ENCODE results near the gene TMCO6. TPM values are rescaled to one million over a fixed set of nuclear protein-coding genes. Genes with fewer than 3 reads are reported as not detected.

The TMCO6 gene
- total RNA-seq, 1 experiment from 2014 or later: 32.2 TPM

DNA sequence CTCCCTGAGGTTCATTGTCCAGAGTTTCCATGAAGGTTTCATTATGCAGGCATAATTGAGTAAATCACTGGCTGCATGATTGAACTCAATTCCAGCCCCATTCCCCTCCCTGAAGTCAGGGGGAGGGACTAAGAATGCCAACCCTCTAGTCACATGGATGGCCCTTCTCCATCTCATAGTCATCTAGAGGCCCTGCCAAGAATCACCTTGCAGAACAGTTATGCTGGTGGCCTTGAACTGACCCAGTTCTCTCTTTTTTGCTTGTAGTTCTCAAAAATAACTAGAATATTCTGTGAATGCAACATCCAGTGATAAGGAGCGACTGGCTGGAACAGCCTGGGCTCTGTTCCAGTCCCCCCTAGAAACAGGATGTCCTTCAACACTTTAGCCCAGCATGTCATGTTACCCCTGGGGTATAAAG lies 42.9 kb upstream of the TMCO6 start:
- no peak overlapping the region for H3K27ac Mint-ChIP-seq

GRCh38 chr5:140598836-140599235 lies 40.4 kb upstream of the TMCO6 start:
- H3K27me3 Mint-ChIP-seq (ENCODE audit: low read depth): peaks cover 30% of the 10 kb centered on the region
- no peak for ATAC-seq
- H3K36me3 Mint-ChIP-seq: no peaks in the 10 kb centered on the region
- H3K27ac Mint-ChIP-seq: no peak overlapping the region
- 0 out of 2 replicates have a peak, but pooled peaks cover 3% of the 10 kb centered on the region for H3K9me3 Mint-ChIP-seq
- H3K4me1 Mint-ChIP-seq: no peaks in the 10 kb centered on the region
- POLR2A ChIA-PET: no interaction called here
- CTCF ChIA-PET: no interaction called here
- no peak overlapping the region for H3K4me3 Mint-ChIP-seq
- no peak for DNase-seq (ENCODE audit: low spot score)
- TF ChIP-seq, protein P1, sequence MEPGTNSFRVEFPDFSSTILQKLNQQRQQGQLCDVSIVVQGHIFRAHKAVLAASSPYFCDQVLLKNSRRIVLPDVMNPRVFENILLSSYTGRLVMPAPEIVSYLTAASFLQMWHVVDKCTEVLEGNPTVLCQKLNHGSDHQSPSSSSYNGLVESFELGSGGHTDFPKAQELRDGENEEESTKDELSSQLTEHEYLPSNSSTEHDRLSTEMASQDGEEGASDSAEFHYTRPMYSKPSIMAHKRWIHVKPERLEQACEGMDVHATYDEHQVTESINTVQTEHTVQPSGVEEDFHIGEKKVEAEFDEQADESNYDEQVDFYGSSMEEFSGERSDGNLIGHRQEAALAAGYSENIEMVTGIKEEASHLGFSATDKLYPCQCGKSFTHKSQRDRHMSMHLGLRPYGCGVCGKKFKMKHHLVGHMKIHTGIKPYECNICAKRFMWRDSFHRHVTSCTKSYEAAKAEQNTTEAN (CRISPR knock-in tag; IDR thresholded peaks at IDR 0.05): no peak
- no peak for TF ChIP-seq ZNF121 (CRISPR knock-in tag; IDR thresholded peaks at IDR 0.05)
- no peak for TF ChIP-seq TP53 (CRISPR knock-in tag; IDR thresholded peaks at IDR 0.05)
- no peak for TF ChIP-seq ZNF671 (CRISPR knock-in tag; IDR thresholded peaks at IDR 0.05)
- no peak for TF ChIP-seq ZNF263 (CRISPR knock-in tag; IDR thresholded peaks at IDR 0.05; ENCODE audit: low read depth)
- TF ChIP-seq SOX15 (CRISPR knock-in tag; IDR thresholded peaks at IDR 0.05): no peak
- TF ChIP-seq ATF1 (CRISPR knock-in tag; IDR thresholded peaks at IDR 0.05): no peak
- TF ChIP-seq ZNF281 (CRISPR knock-in tag; IDR thresholded peaks at IDR 0.05): no peak
- TF ChIP-seq, protein P2, sequence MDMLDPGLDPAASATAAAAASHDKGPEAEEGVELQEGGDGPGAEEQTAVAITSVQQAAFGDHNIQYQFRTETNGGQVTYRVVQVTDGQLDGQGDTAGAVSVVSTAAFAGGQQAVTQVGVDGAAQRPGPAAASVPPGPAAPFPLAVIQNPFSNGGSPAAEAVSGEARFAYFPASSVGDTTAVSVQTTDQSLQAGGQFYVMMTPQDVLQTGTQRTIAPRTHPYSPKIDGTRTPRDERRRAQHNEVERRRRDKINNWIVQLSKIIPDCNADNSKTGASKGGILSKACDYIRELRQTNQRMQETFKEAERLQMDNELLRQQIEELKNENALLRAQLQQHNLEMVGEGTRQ (CRISPR knock-in tag; IDR thresholded peaks at IDR 0.05): no peak
- TF ChIP-seq, protein P3, sequence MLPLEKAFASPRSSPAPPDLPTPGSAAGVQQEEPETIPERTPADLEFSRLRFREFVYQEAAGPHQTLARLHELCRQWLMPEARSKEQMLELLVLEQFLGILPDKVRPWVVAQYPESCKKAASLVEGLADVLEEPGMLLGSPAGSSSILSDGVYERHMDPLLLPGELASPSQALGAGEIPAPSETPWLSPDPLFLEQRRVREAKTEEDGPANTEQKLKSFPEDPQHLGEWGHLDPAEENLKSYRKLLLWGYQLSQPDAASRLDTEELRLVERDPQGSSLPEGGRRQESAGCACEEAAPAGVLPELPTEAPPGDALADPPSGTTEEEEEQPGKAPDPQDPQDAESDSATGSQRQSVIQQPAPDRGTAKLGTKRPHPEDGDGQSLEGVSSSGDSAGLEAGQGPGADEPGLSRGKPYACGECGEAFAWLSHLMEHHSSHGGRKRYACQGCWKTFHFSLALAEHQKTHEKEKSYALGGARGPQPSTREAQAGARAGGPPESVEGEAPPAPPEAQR (CRISPR knock-in tag; IDR thresholded peaks at IDR 0.05): no peak
- no peak for TF ChIP-seq SMAD3 (CRISPR knock-in tag; IDR thresholded peaks at IDR 0.05; ENCODE audit: borderline replicate concordance)
- no peak for TF ChIP-seq EMX1 (CRISPR knock-in tag; IDR thresholded peaks at IDR 0.05)
- no peak for TF ChIP-seq ATF3 (CRISPR knock-in tag; conservative IDR thresholded peaks at IDR 0.05)
- TF ChIP-seq RELA (CRISPR knock-in tag; IDR thresholded peaks at IDR 0.05; ENCODE audit: borderline replicate concordance): no peak
- TF ChIP-seq, protein P4, sequence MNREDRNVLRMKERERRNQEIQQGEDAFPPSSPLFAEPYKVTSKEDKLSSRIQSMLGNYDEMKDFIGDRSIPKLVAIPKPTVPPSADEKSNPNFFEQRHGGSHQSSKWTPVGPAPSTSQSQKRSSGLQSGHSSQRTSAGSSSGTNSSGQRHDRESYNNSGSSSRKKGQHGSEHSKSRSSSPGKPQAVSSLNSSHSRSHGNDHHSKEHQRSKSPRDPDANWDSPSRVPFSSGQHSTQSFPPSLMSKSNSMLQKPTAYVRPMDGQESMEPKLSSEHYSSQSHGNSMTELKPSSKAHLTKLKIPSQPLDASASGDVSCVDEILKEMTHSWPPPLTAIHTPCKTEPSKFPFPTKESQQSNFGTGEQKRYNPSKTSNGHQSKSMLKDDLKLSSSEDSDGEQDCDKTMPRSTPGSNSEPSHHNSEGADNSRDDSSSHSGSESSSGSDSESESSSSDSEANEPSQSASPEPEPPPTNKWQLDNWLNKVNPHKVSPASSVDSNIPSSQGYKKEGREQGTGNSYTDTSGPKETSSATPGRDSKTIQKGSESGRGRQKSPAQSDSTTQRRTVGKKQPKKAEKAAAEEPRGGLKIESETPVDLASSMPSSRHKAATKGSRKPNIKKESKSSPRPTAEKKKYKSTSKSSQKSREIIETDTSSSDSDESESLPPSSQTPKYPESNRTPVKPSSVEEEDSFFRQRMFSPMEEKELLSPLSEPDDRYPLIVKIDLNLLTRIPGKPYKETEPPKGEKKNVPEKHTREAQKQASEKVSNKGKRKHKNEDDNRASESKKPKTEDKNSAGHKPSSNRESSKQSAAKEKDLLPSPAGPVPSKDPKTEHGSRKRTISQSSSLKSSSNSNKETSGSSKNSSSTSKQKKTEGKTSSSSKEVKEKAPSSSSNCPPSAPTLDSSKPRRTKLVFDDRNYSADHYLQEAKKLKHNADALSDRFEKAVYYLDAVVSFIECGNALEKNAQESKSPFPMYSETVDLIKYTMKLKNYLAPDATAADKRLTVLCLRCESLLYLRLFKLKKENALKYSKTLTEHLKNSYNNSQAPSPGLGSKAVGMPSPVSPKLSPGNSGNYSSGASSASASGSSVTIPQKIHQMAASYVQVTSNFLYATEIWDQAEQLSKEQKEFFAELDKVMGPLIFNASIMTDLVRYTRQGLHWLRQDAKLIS (CRISPR knock-in tag; IDR thresholded peaks at IDR 0.05; ENCODE audit: borderline replicate concordance): no peak

More for the DNA sequence above, 42.9 kb upstream of the TMCO6 start:
- Mint-ChIP-seq H3K36me3 (no peaks in the 10 kb centered on the region), H3K4me3 (no peak overlapping the region), H3K9me3 (no peaks in the 10 kb centered on the region), H3K4me1 (peaks cover 5% of the 10 kb centered on the region), H3K27me3 (ENCODE audit: low read depth) (peaks cover 30% of the 10 kb centered on the region)
- DNase-seq (ENCODE audit: low spot score) (no peak), ATAC-seq (no peak)
- POLR2A ChIA-PET: no interaction called here
- CTCF ChIA-PET: no interaction called here
- TF ChIP-seq, protein P4 (CRISPR knock-in tag; IDR thresholded peaks at IDR 0.05; ENCODE audit: borderline replicate concordance): no peak
- TF ChIP-seq SMAD4 (CRISPR knock-in tag; IDR thresholded peaks at IDR 0.05): no peak
